K562 (cell line): ENCODE data around the gene MAGI2. TPM values are rescaled to one million over a fixed set of nuclear protein-coding genes. Genes with fewer than 3 reads are reported as not detected.

Source experiments
- ATAC-seq: fragments of 200-7000 bp; cut with Tn5 transposase; 3 replicates; pipeline ENCODE4 v1.9.1; 2020; ENCODE audit warnings: moderate library complexity
- BruUV-seq: library from RNA; stranded (reverse); fragments of 400-500 nt; replicated peaks from 2 replicates; lab custom pipeline; 2021; lab: Mats Ljungman, UMichigan
- CTCF ChIA-PET: fragments of 300-600 bp; formaldehyde crosslinking; extraction: SDS; loops from one replicate; lab custom pipeline; 2021; ENCODE audit warnings: low intra/inter-chr PET ratio; lab: Yijun Ruan, JAX
- POLR2A ChIA-PET: fragments of 300-600, 350-650 bp; sonication (Branson Sonifier 250); formaldehyde crosslinking; extraction: SDS; loops from one replicate; lab custom pipeline; 2021; ENCODE audit warnings: antibody characterized with exemption, inconsistent platforms; lab: Yijun Ruan, JAX
- DNase-seq, 4 experiments: peaks; one replicate each; pipeline versions ENCODE4 v3.0.0 to v3.0.0-alpha.2; 2011 to 2018; ENCODE audit warnings: low spot score in 3 of 4, mixed read lengths in 3 of 4; ENCODE audit errors: extremely low read depth in 1 of 4
- FAIRE-seq: peaks from 2 replicates; lab custom pipeline; 2011; peaks lifted over from hg19 to GRCh38; lab: Jason Lieb, UNC
- H2AFZ ChIP-seq: 2 replicates; pipeline ENCODE4 v1.6.0; 2011; ENCODE audit warnings: low read depth, low read length, control low read depth, inconsistent platforms
- H3K27ac ChIP-seq: fragments of 200-600 bp; 3 replicates; pipeline ENCODE4 v1.8.0; 2011; ENCODE audit warnings: low read depth, mild to moderate bottlenecking, control low read depth, inconsistent platforms, low read length, moderate library complexity, mixed read lengths; ENCODE audit errors: extremely low read depth
- H3K27me3 ChIP-seq, 2 experiments: fragments of 300-600 bp in 1 of 2; 2 replicates in 1 of 2; 3 replicates in 1 of 2; pipeline versions ENCODE4 v1.6.0 to v1.8.0; 2011; ENCODE audit warnings: inconsistent platforms in 2 of 2, low read length in 2 of 2, mild to moderate bottlenecking in 1 of 2, mixed read lengths in 1 of 2, moderate library complexity in 1 of 2; ENCODE audit not compliant: control insufficient read depth in 2 of 2, insufficient read depth in 2 of 2
- H3K36me3 ChIP-seq: fragments of 300-600 bp; 3 replicates; pipeline ENCODE4 v1.8.0; 2011; ENCODE audit warnings: mild to moderate bottlenecking, low read length, inconsistent platforms; ENCODE audit not compliant: control insufficient read depth, insufficient read depth
- H3K4me1 ChIP-seq, 2 experiments: fragments of 200-600 bp in 1 of 2; replicated peaks in 1 of 2; 2 replicates in 1 of 2; 3 replicates in 1 of 2; pipeline versions ENCODE4 v1.5.1 to v1.8.0; 2011; ENCODE audit warnings: inconsistent platforms in 2 of 2, low read length in 2 of 2, mild to moderate bottlenecking in 1 of 2, mixed read lengths in 1 of 2, moderate library complexity in 1 of 2; ENCODE audit not compliant: control insufficient read depth in 2 of 2, insufficient read depth in 2 of 2
- H3K4me2 ChIP-seq: 2 replicates; pipeline ENCODE4 v1.6.1; 2011; ENCODE audit warnings: low read length, control low read depth, inconsistent platforms, mixed read lengths; ENCODE audit not compliant: insufficient read depth
- H3K4me3 ChIP-seq: fragments of 200-600 bp; sonication (generic), shearing (Covaris generic); 2 replicates; pipeline ENCODE4 v1.5.1; 2016; ENCODE audit warnings: control low read depth, inconsistent platforms
- H3K79me2 ChIP-seq: fragments of 200-600 bp; 3 replicates; pipeline ENCODE4 v1.8.0; 2011; ENCODE audit warnings: low read length, inconsistent platforms; ENCODE audit not compliant: control insufficient read depth, insufficient read depth
- H3K9ac ChIP-seq, 2 experiments: 2 replicates each; pipeline versions ENCODE4 v1.6.0 to v1.6.1; 2011; ENCODE audit warnings: low read depth in 2 of 2, low read length in 2 of 2, control low read depth in 1 of 2, inconsistent platforms in 1 of 2, mild to moderate bottlenecking in 1 of 2, mixed read lengths in 1 of 2; ENCODE audit not compliant: insufficient read depth in 1 of 2
- H3K9me1 ChIP-seq: one replicate; pipeline ENCODE4 v1.6.0; 2011; ENCODE audit warnings: inconsistent platforms, mild to moderate bottlenecking, low read length, moderate library complexity; ENCODE audit not compliant: control insufficient read depth, insufficient read depth
- H3K9me3 ChIP-seq: replicated peaks from 2 replicates; pipeline ENCODE4 v1.5.1; 2011; ENCODE audit warnings: low read depth, low read length, inconsistent platforms; ENCODE audit not compliant: control insufficient read depth, insufficient read depth
- H4K20me1 ChIP-seq: replicated peaks from 2 replicates; pipeline ENCODE4 v1.6.1; 2011; ENCODE audit warnings: low read length, inconsistent platforms, mixed read lengths; ENCODE audit not compliant: control insufficient read depth, insufficient read depth
- HMGXB4 ChIP-seq: sonication (generic); formaldehyde crosslinking; IDR thresholded peaks from 2 replicates; pipeline ENCODE4 v1.8.1; 2023; ENCODE audit warnings: mild to moderate bottlenecking, missing genetic modification reagents
- PHB ChIP-seq: fragments of 250-450 bp; sonication (Bioruptor Pico); IDR thresholded peaks from 2 replicates; pipeline ENCODE4 v1.5.0; 2021
- PKNOX1 ChIP-seq: fragments of 450-650 bp; IDR thresholded peaks from 2 replicates; pipeline ENCODE4 v1.6.1; 2016
- SPI1 ChIP-seq: IDR thresholded peaks from 2 replicates; pipeline ENCODE4 v1.6.1; 2011; ENCODE audit warnings: low read depth, low read length, control low read depth, borderline replicate concordance
- STAT5A ChIP-seq: IDR thresholded peaks from 2 replicates; pipeline ENCODE4 v1.6.1; 2012; ENCODE audit warnings: low read length, inconsistent platforms, borderline replicate concordance
- in situ Hi-C: fragments of 300-500 bp; cut with MboI; formaldehyde crosslinking; loops from 4 replicates; pipeline ENCODE4 v1.15.0; 2018; ENCODE audit warnings: inconsistent platforms, mixed read lengths
- intact Hi-C: fragments of 100-400 bp; cut with micrococcal nuclease; formaldehyde crosslinking; loops from 2 replicates; pipeline ENCODE4 v1.14.2; 2022
- polyA plus RNA-seq, 8 experiments: library from polyadenylated mRNA; depleted of rRNA in 4 of 8; stranded (reverse) in 5 of 8; unstranded in 3 of 8; fragments of >200 nt; fragmentation: Nextera tagmentation in 2 of 8; fragmentation: Illumina TruSeq in 1 of 8; extraction: Ambion mirVana in 2 of 8; extraction: Trizol in 1 of 8; gene quantifications; 2 replicates each; pipeline versions ENCODE4 v1.2.1 to v1.2.3, GENCODE V29; 2011 to 2014; ENCODE audit warnings: inconsistent platforms in 1 of 8, missing spikeins in 1 of 8
- total RNA-seq, 7 experiments: library from RNA; depleted of rRNA in 6 of 7; stranded (reverse); fragments of >200 nt in 6 of 7; fragmentation: Illumina TruSeq in 2 of 7; extraction: Trizol in 2 of 7; gene quantifications; 2 replicates each; pipeline versions ENCODE4 v1.2.1 to v1.2.3, GENCODE V29; 2011 to 2021; ENCODE audit warnings: low replicate concordance in 1 of 7

MAGI2 gene
- total and polyA plus RNA-seq, 9 of the 15 experiments (the other 6 are each of a cell fraction or from before 2014, with no cell fraction given), result 0.27 to 1.4 (median 0.70) TPM

GRCh38 chr7:78191475-78192079, 1261.9 kb downstream of the MAGI2 start (continued):
- TF ChIP-seq PHB (CRISPR knock-in tag) (no peak), PKNOX1 (no peak), HMGXB4 (no peak)

GRCh38 chr7:78189762-78190161, 1263.7 kb downstream of the MAGI2 start:
- Histone ChIP-seq H3K9me3 (no peaks in the 10 kb centered on the region), H3K9ac (no peak overlapping the region), H3K79me2 (no peaks in the 10 kb centered on the region), H3K4me2 (no peak overlapping the region), H3K27ac (no peak overlapping the region), H4K20me1 (no peaks in the 10 kb centered on the region), H3K4me1 (no peaks in the 10 kb centered on the region), H3K36me3 (no peaks in the 10 kb centered on the region), H3K4me3 (no peak overlapping the region), H2AFZ (no peak overlapping the region), H3K9me1 (no peaks in the 10 kb centered on the region), H3K27me3 (no peaks in the 10 kb centered on the region)
- CTCF ChIA-PET, result no interaction called here
- ATAC-seq (no peak), FAIRE-seq (no peak), DNase-seq (no peak)
- POLR2A ChIA-PET, result interaction anchor here (0.7 kb wide), 1 partner anchor 399 kb away, joined by 3 read pairs; no protein-coding TSS in a partner anchor
- TF ChIP-seq SPI1, result peak; percentile 17; the same call in 1 of the 2 replicates
- no peak for TF ChIP-seq STAT5A
- BruUV-seq, result no TSS peak
- in situ Hi-C loops, result no loop called here
- intact Hi-C loops, result no loop called here
